ENCODE results near the gene PPP2R2C. TPM values are rescaled to one million over a fixed set of nuclear protein-coding genes. Genes with fewer than 3 reads are reported as not detected.

Gene PPP2R2C
- total and polyA plus RNA-seq, 4 experiments from 2014 or later, result not detected

DNA sequence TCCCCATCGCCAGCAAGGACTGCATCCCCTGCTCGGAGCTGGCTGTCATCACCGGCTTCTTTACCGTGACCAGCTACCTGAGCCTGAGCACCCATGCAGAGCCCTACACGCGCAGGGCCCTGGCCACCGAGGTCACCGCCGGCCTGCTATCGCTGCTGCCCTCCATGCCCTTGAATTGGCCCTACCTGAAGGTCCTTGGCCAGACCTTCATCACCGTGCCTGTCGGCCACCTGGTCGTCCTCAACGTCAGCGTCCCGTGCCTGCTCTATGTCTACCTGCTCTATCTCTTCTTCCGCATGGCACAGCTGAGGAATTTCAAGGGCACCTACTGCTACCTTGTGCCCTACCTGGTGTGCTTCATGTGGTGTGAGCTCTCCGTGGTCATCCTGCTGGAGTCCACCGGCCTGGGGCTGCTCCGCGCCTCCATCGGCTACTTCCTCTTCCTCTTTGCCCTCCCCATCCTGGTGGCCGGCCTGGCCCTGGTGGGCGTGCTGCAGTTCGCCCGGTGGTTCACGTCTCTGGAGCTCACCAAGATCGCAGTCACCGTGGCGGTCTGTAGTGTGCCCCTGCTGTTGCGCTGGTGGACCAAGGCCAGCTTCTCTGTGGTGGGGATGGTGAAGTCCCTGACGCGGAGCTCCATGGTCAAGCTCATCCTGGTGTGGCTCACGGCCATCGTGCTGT, 171.2 kb downstream of the PPP2R2C start:
- Mint-ChIP-seq H3K4me3 (no peak overlapping the region), H3K4me1 (peaks cover 0 to 1% (median 0%) of the 10 kb centered on the region in 4 donors), H3K9me3 (no peaks in the 10 kb centered on the region), H3K36me3 (peaks cover 15 to 21% of the 10 kb centered on the region in 2 donors), H3K27me3 (peaks cover 0 to 3% of the 10 kb centered on the region in 2 donors), H3K27ac (peak overlapping the region in 1 of 7 donors; percentile 74)
- ChIA-PET CTCF (ENCODE audit: partially characterized antibody) (interaction anchor here (1.2 kb wide), 1 partner anchor 50 kb away, joined by 4 read pairs; no protein-coding TSS in a partner anchor), POLR2A (ENCODE audit: partially characterized antibody) (no interaction called here)
- Histone ChIP-seq H3K9me3 (ENCODE audit: control insufficient read depth in 1 of 2, low read length in 2 of 2) (no peaks in the 10 kb centered on the region), H3K4me3 (ENCODE audit: low read length in 2 of 2) (no peak overlapping the region), H3K27me3 (ENCODE audit: insufficient read depth, low read length) (no peaks in the 10 kb centered on the region), H3K36me3 (ENCODE audit: insufficient read depth, low read length) (no peaks in the 10 kb centered on the region), H3K4me1 (ENCODE audit: insufficient read depth, low read length) (no peaks in the 10 kb centered on the region), H3K27ac (ENCODE audit: low read depth, low read length) (no peak overlapping the region)
- intact Hi-C loops (cut with micrococcal nuclease), result no loop called here
- DNase-seq, result no peak

DNA sequence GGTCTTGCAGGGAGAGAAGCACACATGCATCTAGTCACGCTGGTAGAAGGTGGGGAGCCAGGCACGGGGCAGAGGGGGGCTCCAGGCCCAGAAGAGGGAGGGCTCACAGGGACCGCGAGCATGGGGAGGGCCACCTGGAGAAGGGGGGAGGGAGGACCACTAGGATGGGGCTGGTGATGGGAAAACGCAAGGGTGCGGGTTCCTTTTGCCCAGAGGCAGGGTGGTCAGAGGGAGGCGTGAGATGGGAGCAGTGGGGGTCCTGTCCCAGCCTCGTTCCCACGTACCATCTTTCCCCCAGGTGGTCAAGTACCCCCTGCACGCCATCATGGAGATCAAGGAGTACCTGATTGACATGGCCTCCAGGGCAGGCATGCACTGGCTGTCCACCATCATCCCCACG, 172.1 kb downstream of the PPP2R2C start:
- POLR2A ChIA-PET (ENCODE audit: partially characterized antibody), result no interaction called here
- intact Hi-C loops (cut with micrococcal nuclease), result no loop called here
- no peak for DNase-seq

DNA sequence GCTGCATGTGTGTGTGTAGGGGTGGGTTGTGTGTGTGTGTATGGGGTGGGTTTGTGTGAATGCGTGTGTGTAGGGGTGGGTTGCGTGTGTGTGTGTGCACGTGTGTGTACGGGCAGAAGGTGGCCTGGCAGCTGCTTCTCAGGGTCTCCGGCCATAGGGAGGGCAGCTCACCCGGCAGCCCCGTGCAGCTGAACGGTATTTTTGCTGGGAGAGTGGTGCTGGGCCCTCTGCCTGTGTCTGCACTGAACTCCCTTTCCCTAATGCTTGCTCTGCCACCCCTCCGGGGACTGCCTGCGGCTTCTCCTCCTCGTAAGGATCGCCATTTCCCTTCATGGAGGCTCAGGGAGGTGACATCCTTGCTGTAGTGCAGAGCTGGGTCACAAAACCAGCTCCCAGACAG, 172.5 kb downstream of the PPP2R2C start:
- no peaks in the 10 kb centered on the region for H3K9me3 ChIP-seq (ENCODE audit: control insufficient read depth in 1 of 2, low read length in 2 of 2)
- no peaks in the 10 kb centered on the region for H3K9me3 Mint-ChIP-seq
- POLR2A ChIA-PET (ENCODE audit: partially characterized antibody), result no interaction called here
- no peak overlapping the region for H3K4me3 Mint-ChIP-seq
- intact Hi-C loops (cut with micrococcal nuclease), result no loop called here
- H3K4me1 Mint-ChIP-seq, result peaks cover 0 to 1% (median 0%) of the 10 kb centered on the region in 4 donors
- CTCF ChIA-PET (ENCODE audit: partially characterized antibody), result no interaction called here
- no peak overlapping the region for H3K27ac Mint-ChIP-seq
- no peaks in the 10 kb centered on the region for H3K27me3 Mint-ChIP-seq
- DNase-seq, result no peak
- no peak overlapping the region for H3K27ac ChIP-seq (ENCODE audit: low read depth, low read length)
- H3K4me1 ChIP-seq (ENCODE audit: insufficient read depth, low read length), result no peaks in the 10 kb centered on the region
- peaks cover 17 to 21% of the 10 kb centered on the region in 2 donors for H3K36me3 Mint-ChIP-seq
- no peaks in the 10 kb centered on the region for H3K36me3 ChIP-seq (ENCODE audit: insufficient read depth, low read length)
- no peak overlapping the region for H3K4me3 ChIP-seq (ENCODE audit: low read length in 2 of 2)
- H3K27me3 ChIP-seq (ENCODE audit: insufficient read depth, low read length), result no peaks in the 10 kb centered on the region

More for the DNA sequence above, 172.1 kb downstream of the PPP2R2C start:
- Histone ChIP-seq H3K9me3 (ENCODE audit: control insufficient read depth in 1 of 2, low read length in 2 of 2) (no peaks in the 10 kb centered on the region), H3K27me3 (ENCODE audit: insufficient read depth, low read length) (no peaks in the 10 kb centered on the region), H3K4me1 (ENCODE audit: insufficient read depth, low read length) (no peaks in the 10 kb centered on the region), H3K36me3 (ENCODE audit: insufficient read depth, low read length) (no peaks in the 10 kb centered on the region), H3K4me3 (ENCODE audit: low read length in 2 of 2) (no peak overlapping the region), H3K27ac (ENCODE audit: low read depth, low read length) (no peak overlapping the region)
- Mint-ChIP-seq H3K4me3 (no peak overlapping the region), H3K27ac (peak overlapping the region in 1 of 7 donors; percentile 73), H3K36me3 (peaks cover 17 to 21% of the 10 kb centered on the region in 2 donors), H3K9me3 (no peaks in the 10 kb centered on the region), H3K27me3 (peaks cover 0 to under 1% of the 10 kb centered on the region in 2 donors), H3K4me1 (peaks cover 0 to 1% (median 0%) of the 10 kb centered on the region in 4 donors)
- CTCF ChIA-PET (ENCODE audit: partially characterized antibody), result no interaction called here

DNA sequence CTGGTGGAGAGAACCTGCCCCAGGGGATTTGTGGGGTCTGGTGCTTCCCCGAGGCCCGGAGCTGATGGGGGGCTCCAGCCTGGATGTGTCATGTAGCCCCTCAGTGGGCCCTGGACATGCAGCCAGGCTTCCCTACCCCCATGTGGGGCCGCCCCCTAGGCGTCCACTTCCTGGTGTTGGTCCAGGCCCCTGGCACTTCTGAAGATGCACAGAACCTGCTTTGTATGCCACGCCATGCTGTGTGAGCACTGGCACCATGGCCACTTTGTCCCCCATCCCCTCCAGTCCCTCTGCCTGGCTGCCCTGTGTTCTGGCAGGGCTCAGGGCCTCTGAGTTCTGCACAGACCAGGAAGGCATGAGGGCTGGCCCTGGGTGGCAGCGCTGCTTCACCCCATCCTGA, 173.6 kb downstream of the PPP2R2C start:
- CTCF ChIA-PET (ENCODE audit: partially characterized antibody), result no interaction called here
- POLR2A ChIA-PET (ENCODE audit: partially characterized antibody), result no interaction called here
- Histone ChIP-seq H3K36me3 (ENCODE audit: insufficient read depth, low read length) (no peaks in the 10 kb centered on the region), H3K4me3 (ENCODE audit: low read length in 2 of 2) (no peak overlapping the region), H3K4me1 (ENCODE audit: insufficient read depth, low read length) (no peaks in the 10 kb centered on the region), H3K9me3 (ENCODE audit: control insufficient read depth in 1 of 2, low read length in 2 of 2) (no peaks in the 10 kb centered on the region), H3K27ac (ENCODE audit: low read depth, low read length) (no peak overlapping the region), H3K27me3 (ENCODE audit: insufficient read depth, low read length) (no peaks in the 10 kb centered on the region)
- Mint-ChIP-seq H3K36me3 (peaks cover 21 to 26% of the 10 kb centered on the region in 2 donors), H3K4me1 (peaks cover 0 to 1% (median 0%) of the 10 kb centered on the region in 4 donors), H3K9me3 (no peaks in the 10 kb centered on the region), H3K27me3 (no peaks in the 10 kb centered on the region), H3K27ac (no peak overlapping the region), H3K4me3 (no peak overlapping the region)
- DNase-seq, result no peak
- intact Hi-C loops (cut with micrococcal nuclease), result no loop called here

DNA sequence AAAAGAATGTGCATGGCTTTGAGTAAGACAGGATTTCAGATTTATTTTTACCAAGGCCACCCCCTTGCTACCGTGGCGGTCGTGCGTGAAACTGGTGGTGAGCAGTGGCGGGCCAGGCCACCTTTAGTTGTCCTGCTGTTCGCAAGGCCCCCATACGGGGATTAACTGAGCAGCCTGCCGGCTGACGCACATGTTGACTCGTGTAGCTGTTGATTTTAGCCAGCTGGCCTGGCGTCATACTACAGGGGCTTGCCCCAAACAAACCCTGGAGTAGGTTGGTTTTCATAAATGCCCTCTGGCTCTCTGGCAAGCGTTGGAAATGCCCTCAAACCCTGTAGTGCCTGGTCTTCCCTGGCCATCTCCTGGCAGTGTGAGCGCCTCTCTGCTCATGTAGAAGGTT, 174.4 kb downstream of the PPP2R2C start:
- Histone ChIP-seq H3K4me3 (ENCODE audit: low read length in 2 of 2) (no peak overlapping the region), H3K27ac (ENCODE audit: low read depth, low read length) (no peak overlapping the region), H3K27me3 (ENCODE audit: insufficient read depth, low read length) (no peaks in the 10 kb centered on the region), H3K36me3 (ENCODE audit: insufficient read depth, low read length) (no peaks in the 10 kb centered on the region), H3K4me1 (ENCODE audit: insufficient read depth, low read length) (no peaks in the 10 kb centered on the region), H3K9me3 (ENCODE audit: control insufficient read depth in 1 of 2, low read length in 2 of 2) (no peaks in the 10 kb centered on the region)
- Mint-ChIP-seq H3K36me3 (peaks cover 21 to 26% of the 10 kb centered on the region in 2 donors), H3K27ac (no peak overlapping the region), H3K4me3 (no peak overlapping the region), H3K27me3 (no peaks in the 10 kb centered on the region), H3K4me1 (peaks cover 0 to 1% (median 0%) of the 10 kb centered on the region in 4 donors), H3K9me3 (no peaks in the 10 kb centered on the region)
- intact Hi-C loops (cut with micrococcal nuclease), result no loop called here
- POLR2A ChIA-PET (ENCODE audit: partially characterized antibody), result no interaction called here
- CTCF ChIA-PET (ENCODE audit: partially characterized antibody), result no interaction called here
- no peak for DNase-seq

DNA sequence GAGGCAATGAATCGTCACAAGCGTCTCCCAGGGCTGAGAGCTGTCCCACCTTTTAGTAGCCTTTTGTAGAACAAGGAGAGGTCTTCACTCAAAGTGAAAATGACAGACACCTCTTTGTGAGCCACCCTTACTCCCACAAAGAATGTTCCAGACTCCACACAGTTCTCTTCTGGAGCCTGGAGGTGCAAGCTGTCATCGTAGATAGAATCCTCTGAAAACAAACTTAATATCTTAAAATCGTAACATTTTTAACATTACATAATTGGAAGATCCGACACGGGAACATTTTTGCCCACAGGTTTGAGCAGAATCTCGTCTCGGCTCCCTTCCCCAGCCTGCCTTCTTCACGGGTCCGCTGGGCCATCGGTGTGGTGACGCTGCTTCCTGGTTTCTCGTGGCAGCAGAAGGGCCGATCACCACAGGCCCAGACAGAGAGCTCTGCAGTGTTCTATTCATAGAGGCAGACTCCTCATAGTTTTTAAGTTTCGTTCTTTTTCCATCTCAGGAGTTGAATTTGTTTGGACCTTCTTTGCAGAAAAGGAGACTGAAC, 175.1 kb downstream of the PPP2R2C start:
- no peaks in the 10 kb centered on the region for H3K27me3 Mint-ChIP-seq
- H3K27ac Mint-ChIP-seq, result no peak overlapping the region
- Histone ChIP-seq H3K9me3 (ENCODE audit: control insufficient read depth in 1 of 2, low read length in 2 of 2) (no peaks in the 10 kb centered on the region), H3K27ac (ENCODE audit: low read depth, low read length) (no peak overlapping the region), H3K36me3 (ENCODE audit: insufficient read depth, low read length) (no peaks in the 10 kb centered on the region), H3K27me3 (ENCODE audit: insufficient read depth, low read length) (no peaks in the 10 kb centered on the region), H3K4me1 (ENCODE audit: insufficient read depth, low read length) (no peaks in the 10 kb centered on the region), H3K4me3 (ENCODE audit: low read length in 2 of 2) (no peak overlapping the region)
- ChIA-PET POLR2A (ENCODE audit: partially characterized antibody) (no interaction called here), CTCF (ENCODE audit: partially characterized antibody) (interaction anchor here (2.2 kb wide), 1 partner anchor 31 kb away, joined by 7 read pairs; no protein-coding TSS in a partner anchor)
- peaks cover 0 to 1% (median 0%) of the 10 kb centered on the region in 4 donors for H3K4me1 Mint-ChIP-seq
- H3K4me3 Mint-ChIP-seq, result no peak overlapping the region
- no peaks in the 10 kb centered on the region for H3K9me3 Mint-ChIP-seq
- intact Hi-C loops (cut with micrococcal nuclease), result no loop called here
- no peak for DNase-seq
- peaks cover 16 to 19% of the 10 kb centered on the region in 2 donors for H3K36me3 Mint-ChIP-seq

DNA sequence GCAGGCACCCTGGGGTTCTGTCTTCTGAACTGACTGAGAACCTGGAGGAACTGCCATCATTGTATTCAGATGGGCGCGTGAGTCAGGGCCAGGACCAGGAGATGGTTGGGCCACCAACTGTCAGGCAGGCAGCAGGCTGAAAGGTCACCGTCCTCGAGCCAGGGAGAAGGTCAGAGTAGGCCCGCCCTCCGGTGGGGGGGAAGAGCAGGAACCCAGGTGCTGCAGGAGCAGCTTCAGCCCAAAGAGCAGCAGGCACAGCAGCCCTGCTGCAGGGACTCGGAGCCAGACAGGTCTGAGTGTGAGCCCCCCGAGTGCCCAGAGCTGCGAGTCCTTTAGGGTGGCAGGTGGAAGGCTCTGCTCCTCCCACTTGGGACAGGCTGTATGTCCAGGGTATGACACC, 176.4 kb downstream of the PPP2R2C start:
- no peak for DNase-seq
- Histone ChIP-seq H3K4me3 (ENCODE audit: low read length in 2 of 2) (no peak overlapping the region), H3K4me1 (ENCODE audit: insufficient read depth, low read length) (no peaks in the 10 kb centered on the region), H3K9me3 (ENCODE audit: control insufficient read depth in 1 of 2, low read length in 2 of 2) (no peaks in the 10 kb centered on the region), H3K27ac (ENCODE audit: low read depth, low read length) (no peak overlapping the region), H3K36me3 (ENCODE audit: insufficient read depth, low read length) (no peaks in the 10 kb centered on the region), H3K27me3 (ENCODE audit: insufficient read depth, low read length) (no peaks in the 10 kb centered on the region)
- Mint-ChIP-seq H3K27ac (no peak overlapping the region), H3K9me3 (no peaks in the 10 kb centered on the region), H3K4me1 (peaks cover 0 to 1% (median 0%) of the 10 kb centered on the region in 4 donors), H3K27me3 (no peaks in the 10 kb centered on the region), H3K4me3 (no peak overlapping the region), H3K36me3 (peaks cover 10 to 13% of the 10 kb centered on the region in 2 donors)
- ChIA-PET POLR2A (ENCODE audit: partially characterized antibody) (no interaction called here), CTCF (ENCODE audit: partially characterized antibody) (interaction anchor here (2.2 kb wide), 1 partner anchor 32 kb away, joined by 7 read pairs; no protein-coding TSS in a partner anchor)
- intact Hi-C loops (cut with micrococcal nuclease), result no loop called here
